Prostate gland (tissue), 2 donors: ENCODE results near the gene PRKAB2. TPM values are rescaled to one million over a fixed set of nuclear protein-coding genes. Genes with fewer than 3 reads are reported as not detected.

Source experiments
- DNase-seq: peaks from one replicate; pipeline ENCODE4 v3.0.0-alpha.2; 2019; ENCODE audit warnings: low spot score
- H3K27ac ChIP-seq, 2 donors: fragments of 200-600 bp; sonication (generic); 2 replicates each; pipeline ENCODE4 v1.5.1; 2017 to 2019
- H3K27me3 ChIP-seq: fragments of 200-600 bp; sonication (generic); replicated peaks from 2 replicates; pipeline ENCODE4 v1.5.1; 2019; ENCODE audit not compliant: insufficient read depth
- H3K36me3 ChIP-seq, 2 donors: fragments of 200-600 bp; sonication (generic); 1 replicate in 1 of 2; 2 replicates in 1 of 2; pipeline versions ENCODE4 v1.5.1 to v1.8.1; 2017 to 2019
- H3K4me1 ChIP-seq: fragments of 200-600 bp; sonication (generic); replicated peaks from 2 replicates; pipeline ENCODE4 v1.5.1; 2019
- H3K4me3 ChIP-seq, 2 donors: fragments of 200-600 bp; sonication (generic); 2 replicates each; pipeline ENCODE4 v1.5.1; 2017 to 2019
- H3K9me3 ChIP-seq: fragments of 200-600 bp; sonication (generic); 2 replicates; pipeline ENCODE4 v1.5.1; 2017
- POLR2A ChIP-seq: fragments of 450-650 bp; IDR thresholded peaks from one replicate; pipeline ENCODE4 v1.6.1; 2016; ENCODE audit warnings: antibody characterized with exemption, mild to moderate bottlenecking
- POLR2AphosphoS5 ChIP-seq: sonication (generic); formaldehyde crosslinking; IDR thresholded peaks from one replicate; pipeline ENCODE4 v1.6.1; 2017; ENCODE audit warnings: antibody characterized with exemption
- WGBS: methylation state at CpG from one replicate; pipeline ENCODE4 v1.1.5; 2018; 5-methylcytosine and 5-hydroxymethylcytosine counted together
- intact Hi-C: fragments of 100-400 bp; cut with DNase I; formaldehyde crosslinking; loops from one replicate; pipeline ENCODE4 v1.14.2; 2022
- total RNA-seq, 2 donors: library from RNA; depleted of rRNA; stranded (reverse); fragments of >200 nt; gene quantifications; one replicate each; pipeline ENCODE4 v1.1.0, GENCODE V29; 2016
- TF ChIP-seq, protein P1 (sequence below), 4 experiments: fragments of 200-600 bp in 2 of 4; fragments of 450-650 bp in 2 of 4; sonication (generic) in 2 of 4; IDR thresholded peaks; 1 replicate in 3 of 4; 2 replicates in 1 of 4; pipeline ENCODE4 v1.5.1; 2016 to 2019; ENCODE audit warnings: antibody characterized with exemption in 4 of 4, mild to moderate bottlenecking in 2 of 4, moderate library complexity in 2 of 4

PRKAB2 gene
- total RNA-seq = 10 to 100 TPM; 12.3 to 14.0 TPM

DNA sequence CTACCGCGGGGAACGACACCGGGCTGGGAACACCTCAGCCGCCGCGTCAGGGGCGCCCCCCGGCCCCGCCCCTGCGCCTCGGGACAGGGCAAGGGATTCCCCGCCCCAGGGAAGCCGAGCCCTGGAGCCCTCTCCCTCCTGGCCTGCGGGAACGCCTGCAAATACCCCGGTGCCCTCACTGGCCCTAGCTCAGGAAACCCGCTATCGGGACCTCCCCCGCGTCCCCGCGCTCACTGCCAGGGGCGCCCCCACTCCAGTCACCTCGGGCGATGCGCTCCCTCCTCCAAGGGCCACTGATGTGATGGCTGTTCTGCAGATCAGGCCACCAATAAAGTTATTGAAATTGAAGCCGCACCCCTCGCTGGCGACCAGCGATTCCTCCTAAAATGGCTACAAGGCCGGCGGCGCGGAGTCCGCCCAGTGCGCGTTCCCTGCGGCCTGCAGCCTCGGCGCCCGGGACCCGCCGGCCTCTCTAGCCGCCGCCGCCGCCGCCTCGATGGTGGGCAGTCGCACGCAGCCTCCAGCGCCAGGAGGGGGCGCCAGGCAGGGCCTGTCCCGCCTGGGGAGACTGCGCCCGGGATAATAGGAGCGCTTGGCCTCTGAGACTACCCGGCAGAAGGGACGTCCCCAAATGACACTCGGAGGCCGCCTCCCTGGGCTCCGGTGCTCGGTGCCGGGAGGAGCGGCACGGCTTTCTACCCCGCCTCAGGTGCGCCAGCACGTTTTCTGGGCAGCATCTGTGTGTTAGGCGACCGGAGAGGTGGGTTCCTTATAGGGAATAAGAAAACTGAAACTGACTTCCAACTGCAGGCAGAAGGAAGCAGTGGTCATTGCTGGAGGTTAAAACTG, at the start of gene PRKAB2:
Gene PRKAB2, minus strand, starts transcription at position 303 of the 849 bp plus-strand sequence. CDS start 326 bp downstream, outside the sequence.
- TF ChIP-seq, protein P1, sequence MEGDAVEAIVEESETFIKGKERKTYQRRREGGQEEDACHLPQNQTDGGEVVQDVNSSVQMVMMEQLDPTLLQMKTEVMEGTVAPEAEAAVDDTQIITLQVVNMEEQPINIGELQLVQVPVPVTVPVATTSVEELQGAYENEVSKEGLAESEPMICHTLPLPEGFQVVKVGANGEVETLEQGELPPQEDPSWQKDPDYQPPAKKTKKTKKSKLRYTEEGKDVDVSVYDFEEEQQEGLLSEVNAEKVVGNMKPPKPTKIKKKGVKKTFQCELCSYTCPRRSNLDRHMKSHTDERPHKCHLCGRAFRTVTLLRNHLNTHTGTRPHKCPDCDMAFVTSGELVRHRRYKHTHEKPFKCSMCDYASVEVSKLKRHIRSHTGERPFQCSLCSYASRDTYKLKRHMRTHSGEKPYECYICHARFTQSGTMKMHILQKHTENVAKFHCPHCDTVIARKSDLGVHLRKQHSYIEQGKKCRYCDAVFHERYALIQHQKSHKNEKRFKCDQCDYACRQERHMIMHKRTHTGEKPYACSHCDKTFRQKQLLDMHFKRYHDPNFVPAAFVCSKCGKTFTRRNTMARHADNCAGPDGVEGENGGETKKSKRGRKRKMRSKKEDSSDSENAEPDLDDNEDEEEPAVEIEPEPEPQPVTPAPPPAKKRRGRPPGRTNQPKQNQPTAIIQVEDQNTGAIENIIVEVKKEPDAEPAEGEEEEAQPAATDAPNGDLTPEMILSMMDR (IDR thresholded peaks at IDR 0.05) = peak; percentile 81 to 98 (median 93)
- TF ChIP-seq POLR2A (peak; percentile 56), POLR2AphosphoS5 (peak; percentile 86)
- Histone ChIP-seq H3K36me3 (no peaks in the 10 kb centered on the region), H3K4me3 (peak within 1 kb of the TSS; percentile 74 to 91), H3K27me3 (no peaks in the 10 kb centered on the region), H3K4me1 (no peaks in the 10 kb centered on the region), H3K27ac (peak within 1 kb of the TSS; percentile 87 to 93), H3K9me3 (no peaks in the 10 kb centered on the region)
- intact Hi-C loops = loop anchor here (1.0 kb wide), 1 partner anchor 70 kb away; the partner anchor contains the start of gene CHD1L
- DNase-seq = peak; percentile 96
- WGBS = under 1% methylated on average over 60 of the region's 72 CpGs

DNA sequence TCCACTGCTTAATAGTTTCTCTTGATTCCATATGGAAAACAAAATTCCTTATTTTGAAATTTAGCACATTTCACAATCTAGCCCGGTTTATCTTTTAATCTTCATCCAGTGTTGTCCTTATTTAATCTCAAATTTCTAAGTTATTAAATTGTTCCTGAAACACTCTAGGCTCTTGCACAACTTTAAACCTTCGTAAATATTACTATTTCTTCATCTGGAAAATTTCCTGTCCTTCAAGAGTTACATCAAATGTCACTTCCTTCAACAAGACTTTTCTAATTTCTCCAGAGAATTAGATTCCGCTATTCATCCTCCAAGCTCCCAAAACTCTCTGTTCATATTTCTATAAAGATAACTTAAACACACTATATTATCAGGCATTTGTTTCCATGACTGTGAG, 46.3 kb upstream of the PRKAB2 start:
- Histone ChIP-seq H3K4me1 (no peaks in the 10 kb centered on the region), H3K9me3 (no peaks in the 10 kb centered on the region), H3K4me3 (no peak overlapping the region), H3K27ac (no peak overlapping the region), H3K36me3 (no peaks in the 10 kb centered on the region), H3K27me3 (no peaks in the 10 kb centered on the region)
- DNase-seq = no peak
- 53% methylated on average over 3 of the region's 3 CpGs for WGBS
- TF ChIP-seq, protein P1 (IDR thresholded peaks at IDR 0.05) = no peak
- TF ChIP-seq POLR2AphosphoS5 = no peak
- no peak for TF ChIP-seq POLR2A
- intact Hi-C loops = no loop called here

DNA sequence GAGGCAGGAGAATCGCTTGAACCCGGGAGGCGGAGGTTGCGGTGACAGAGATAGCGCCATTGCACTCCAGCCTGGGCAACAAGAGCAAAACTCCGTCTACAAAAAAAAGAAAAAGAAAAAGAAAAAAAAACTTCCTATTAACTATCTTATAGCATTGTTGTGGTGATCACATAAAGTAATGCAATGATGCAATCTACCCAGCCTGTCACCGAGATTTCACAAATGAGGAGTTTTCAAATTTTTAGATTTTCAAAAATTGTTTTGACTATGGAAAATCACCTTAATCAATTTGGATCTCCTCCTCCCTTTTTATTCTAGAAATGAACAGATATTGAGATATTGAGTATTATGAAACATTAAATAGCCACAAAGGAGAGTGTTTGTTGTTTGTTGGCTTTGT, 44.9 kb upstream of the PRKAB2 start:
- 98% methylated on average over 7 of the region's 7 CpGs for WGBS
- no peaks in the 10 kb centered on the region for H3K36me3 ChIP-seq
- DNase-seq = no peak

DNA sequence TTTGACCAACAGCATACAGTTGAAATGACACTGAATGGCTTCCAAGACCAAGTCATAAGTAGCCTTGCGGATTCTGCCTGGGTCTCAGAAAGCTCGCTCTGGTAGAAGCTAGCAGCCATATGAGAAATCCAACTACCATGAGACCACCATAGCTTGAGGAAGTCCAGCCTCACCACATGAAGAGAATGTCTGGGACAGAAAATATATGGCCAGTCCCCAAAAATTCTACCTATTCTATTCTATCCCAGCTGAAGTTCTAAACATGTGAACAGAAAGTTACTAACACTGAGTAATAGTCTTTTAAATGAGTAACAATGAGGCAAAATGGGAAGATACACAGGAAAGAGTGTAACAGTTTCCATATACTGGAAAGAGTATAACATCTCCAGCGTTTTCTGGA, 43.9 kb upstream of the PRKAB2 start:
- Histone ChIP-seq H3K36me3 (no peaks in the 10 kb centered on the region), H3K27me3 (no peaks in the 10 kb centered on the region), H3K9me3 (no peaks in the 10 kb centered on the region), H3K4me1 (no peaks in the 10 kb centered on the region), H3K4me3 (no peak overlapping the region), H3K27ac (no peak overlapping the region)
- WGBS = 95% methylated on average over 3 of the region's 3 CpGs
- TF ChIP-seq POLR2AphosphoS5 (no peak), POLR2A (no peak)
- TF ChIP-seq, protein P1 (IDR thresholded peaks at IDR 0.05) = no peak
- DNase-seq = no peak
- intact Hi-C loops = no loop called here

More for the DNA sequence above, 44.9 kb upstream of the PRKAB2 start:
- Histone ChIP-seq H3K27ac (no peak overlapping the region), H3K4me1 (no peaks in the 10 kb centered on the region), H3K9me3 (no peaks in the 10 kb centered on the region), H3K4me3 (no peak overlapping the region), H3K27me3 (no peaks in the 10 kb centered on the region)
- intact Hi-C loops = no loop called here
- TF ChIP-seq POLR2AphosphoS5 (no peak), POLR2A (no peak)
- TF ChIP-seq, protein P1 (IDR thresholded peaks at IDR 0.05) = no peak

- Histone ChIP-seq H3K4me3 (no peak overlapping the region), H3K36me3 (no peaks in the 10 kb centered on the region), H3K27ac (no peak overlapping the region), H3K9me3 (no peaks in the 10 kb centered on the region), H3K4me1 (no peaks in the 10 kb centered on the region), H3K27me3 (no peaks in the 10 kb centered on the region)
- DNase-seq = no peak
- WGBS = 18% methylated on average over 2 of the region's 2 CpGs
- TF ChIP-seq, protein P1 (IDR thresholded peaks at IDR 0.05) = no peak
- TF ChIP-seq POLR2AphosphoS5 (no peak), POLR2A (no peak)
- intact Hi-C loops = no loop called here
These were observed 43.3 kb upstream of the PRKAB2 start for GRCh38 chr1:147215540-147215916.
